T-helper 2 cell treated with Interferon-gamma antibody and Interleukin-4, amounts not matched to agents 5 μg/mL and 100 μg/mL, for 36 hours (primary cell): ENCODE data around the gene TRIL.

Source experiments
- DNase-seq: peaks from one replicate; pipeline ENCODE4 v3.0.0; 2021; ENCODE audit warnings: low spot score
- H3K27ac Mint-ChIP-seq: one replicate; pipeline ENCODE4 v1.8.0; 2021; ENCODE audit warnings: mild to moderate bottlenecking, mixed read lengths
- H3K27me3 Mint-ChIP-seq: one replicate; pipeline ENCODE4 v1.8.0; 2021; ENCODE audit warnings: low read depth, mixed read lengths
- H3K36me3 Mint-ChIP-seq: one replicate; pipeline ENCODE4 v1.8.0; 2021; ENCODE audit warnings: low read depth, mixed read lengths
- H3K4me1 Mint-ChIP-seq: one replicate; pipeline ENCODE4 v1.8.0; 2021; ENCODE audit warnings: low read depth, mixed read lengths
- H3K4me3 Mint-ChIP-seq: one replicate; pipeline ENCODE4 v1.8.0; 2022; ENCODE audit warnings: mild to moderate bottlenecking, moderate library complexity, mixed read lengths
- H3K9me3 Mint-ChIP-seq: one replicate; pipeline ENCODE4 v1.8.0; 2021; ENCODE audit warnings: mixed read lengths

TRIL gene

GRCh38 chr7:28964056-28964455 lies 5.9 kb upstream of the TRIL start:
- no peak overlapping the region for H3K4me3 Mint-ChIP-seq
- DNase-seq, result no peak

GRCh38 chr7:28961972-28962371 lies 3.8 kb upstream of the TRIL start:
- no peak for DNase-seq
- H3K9me3 Mint-ChIP-seq, result no peaks in the 10 kb centered on the region
- peaks cover 35% of the 10 kb centered on the region for H3K27me3 Mint-ChIP-seq
- peaks cover 2% of the 10 kb centered on the region for H3K4me1 Mint-ChIP-seq
- H3K36me3 Mint-ChIP-seq, result no peaks in the 10 kb centered on the region
- H3K4me3 Mint-ChIP-seq, result no peak overlapping the region
- H3K27ac Mint-ChIP-seq, result no peak overlapping the region

More at GRCh38 chr7:28964056-28964455, 5.9 kb upstream of the TRIL start:
- Mint-ChIP-seq H3K36me3 (no peaks in the 10 kb centered on the region), H3K27ac (no peak overlapping the region), H3K9me3 (no peaks in the 10 kb centered on the region), H3K27me3 (peaks cover 19% of the 10 kb centered on the region), H3K4me1 (no peaks in the 10 kb centered on the region)

- H3K27me3 Mint-ChIP-seq, result peaks cover 43% of the 10 kb centered on the region
- no peak for DNase-seq
- no peak overlapping the region for H3K27ac Mint-ChIP-seq
These were observed 2.1 kb upstream of the TRIL start for GRCh38 chr7:28960071-28960840.

GRCh38 chr7:28958980-28959347 lies 834 bp upstream of the TRIL start:
- H3K27ac Mint-ChIP-seq, result no peak overlapping the region
- peaks cover 55% of the 10 kb centered on the region for H3K27me3 Mint-ChIP-seq
- DNase-seq, result no peak
- H3K4me1 Mint-ChIP-seq, result peaks cover 2% of the 10 kb centered on the region
- H3K36me3 Mint-ChIP-seq, result no peaks in the 10 kb centered on the region
- no peaks in the 10 kb centered on the region for H3K9me3 Mint-ChIP-seq
- no peak overlapping the region for H3K4me3 Mint-ChIP-seq

More at GRCh38 chr7:28960071-28960840, 2.1 kb upstream of the TRIL start:
- no peaks in the 10 kb centered on the region for H3K36me3 Mint-ChIP-seq
- H3K4me3 Mint-ChIP-seq, result no peak overlapping the region
- H3K4me1 Mint-ChIP-seq, result peaks cover 2% of the 10 kb centered on the region
- H3K9me3 Mint-ChIP-seq, result no peaks in the 10 kb centered on the region

GRCh38 chr7:28957751-28958234 lies 337 bp downstream of the TRIL start:
- DNase-seq, result no peak
- peaks cover 2% of the 10 kb centered on the region for H3K4me1 Mint-ChIP-seq
- H3K36me3 Mint-ChIP-seq, result no peaks in the 10 kb centered on the region
- no peaks in the 10 kb centered on the region for H3K9me3 Mint-ChIP-seq
- no peak overlapping the region for H3K27ac Mint-ChIP-seq
- H3K4me3 Mint-ChIP-seq, result no peak overlapping the region
- H3K27me3 Mint-ChIP-seq, result peaks cover 65% of the 10 kb centered on the region

- Mint-ChIP-seq H3K4me1 (peaks cover 2% of the 10 kb centered on the region), H3K27me3 (peaks cover 70% of the 10 kb centered on the region), H3K4me3 (no peak overlapping the region), H3K27ac (no peak overlapping the region), H3K9me3 (no peaks in the 10 kb centered on the region), H3K36me3 (no peaks in the 10 kb centered on the region)
- DNase-seq, result no peak
These were observed 923 bp downstream of the TRIL start for GRCh38 chr7:28957064-28957750.

GRCh38 chr7:28956608-28957063 lies 1.5 kb downstream of the TRIL start:
- Mint-ChIP-seq H3K4me3 (no peak overlapping the region), H3K36me3 (no peaks in the 10 kb centered on the region), H3K27me3 (peaks cover 74% of the 10 kb centered on the region), H3K27ac (no peak overlapping the region), H3K9me3 (no peaks in the 10 kb centered on the region), H3K4me1 (peaks cover 2% of the 10 kb centered on the region)
- no peak for DNase-seq

- H3K36me3 Mint-ChIP-seq, result no peaks in the 10 kb centered on the region
- no peak overlapping the region for H3K27ac Mint-ChIP-seq
- peaks cover 2% of the 10 kb centered on the region for H3K4me1 Mint-ChIP-seq
- no peak overlapping the region for H3K4me3 Mint-ChIP-seq
- H3K9me3 Mint-ChIP-seq, result no peaks in the 10 kb centered on the region
- H3K27me3 Mint-ChIP-seq, result peaks cover 80% of the 10 kb centered on the region
- no peak for DNase-seq
These were observed 2.2 kb downstream of the TRIL start for GRCh38 chr7:28955718-28956607.

GRCh38 chr7:28955356-28955717 lies 2.8 kb downstream of the TRIL start:
- H3K9me3 Mint-ChIP-seq, result no peaks in the 10 kb centered on the region
- no peak overlapping the region for H3K4me3 Mint-ChIP-seq
- no peak overlapping the region for H3K27ac Mint-ChIP-seq
- peaks cover 2% of the 10 kb centered on the region for H3K4me1 Mint-ChIP-seq
- no peaks in the 10 kb centered on the region for H3K36me3 Mint-ChIP-seq
- H3K27me3 Mint-ChIP-seq, result peaks cover 76% of the 10 kb centered on the region
- DNase-seq, result no peak

GRCh38 chr7:28954946-28955345 lies 3.2 kb downstream of the TRIL start:
- Mint-ChIP-seq H3K36me3 (no peaks in the 10 kb centered on the region), H3K9me3 (no peaks in the 10 kb centered on the region), H3K27ac (no peak overlapping the region), H3K4me3 (no peak overlapping the region), H3K27me3 (peaks cover 72% of the 10 kb centered on the region), H3K4me1 (peaks cover 2% of the 10 kb centered on the region)
- DNase-seq, result no peak

GRCh38 chr7:28954471-28954870 lies 3.7 kb downstream of the TRIL start:
- H3K27ac Mint-ChIP-seq, result no peak overlapping the region
- H3K27me3 Mint-ChIP-seq, result peaks cover 67% of the 10 kb centered on the region
- peaks cover 2% of the 10 kb centered on the region for H3K4me1 Mint-ChIP-seq
- no peaks in the 10 kb centered on the region for H3K9me3 Mint-ChIP-seq
- H3K36me3 Mint-ChIP-seq, result no peaks in the 10 kb centered on the region
- no peak overlapping the region for H3K4me3 Mint-ChIP-seq
- no peak for DNase-seq

GRCh38 chr7:28953633-28954032 lies 4.5 kb downstream of the TRIL start:
- no peak overlapping the region for H3K27ac Mint-ChIP-seq
- DNase-seq, result no peak
- peaks cover 59% of the 10 kb centered on the region for H3K27me3 Mint-ChIP-seq
- no peaks in the 10 kb centered on the region for H3K9me3 Mint-ChIP-seq
- H3K4me3 Mint-ChIP-seq, result no peak overlapping the region
- H3K36me3 Mint-ChIP-seq, result no peaks in the 10 kb centered on the region
- H3K4me1 Mint-ChIP-seq, result peaks cover 2% of the 10 kb centered on the region

GRCh38 chr7:28942168-28942567 lies 16.0 kb downstream of the TRIL start:
- Mint-ChIP-seq H3K27ac (no peak overlapping the region), H3K27me3 (peaks cover 12% of the 10 kb centered on the region), H3K4me1 (no peaks in the 10 kb centered on the region), H3K36me3 (no peaks in the 10 kb centered on the region), H3K4me3 (no peak overlapping the region), H3K9me3 (no peaks in the 10 kb centered on the region)
- DNase-seq, result no peak

GRCh38 chr7:28941633-28942032 lies 16.5 kb downstream of the TRIL start:
- no peak overlapping the region for H3K4me3 Mint-ChIP-seq

More at GRCh38 chr7:28941633-28942032, 16.5 kb downstream of the TRIL start:
- Mint-ChIP-seq H3K27ac (no peak overlapping the region), H3K27me3 (peaks cover 12% of the 10 kb centered on the region), H3K36me3 (no peaks in the 10 kb centered on the region), H3K9me3 (no peaks in the 10 kb centered on the region), H3K4me1 (no peaks in the 10 kb centered on the region)
- no peak for DNase-seq
